B cell (primary cell): ENCODE data around the gene AGRP. TPM values are rescaled to one million over a fixed set of nuclear protein-coding genes. Genes with fewer than 3 reads are reported as not detected.

Experiments
- ATAC-seq: fragments of 200-7000 bp; cut with Tn5 transposase; one replicate; pipeline ENCODE4 v1.10.0; 2021; ENCODE audit warnings: low read depth, mild to moderate bottlenecking, moderate number of reproducible peaks, moderate library complexity
- CTCF ChIA-PET: fragments of 350-600 bp; sonication (Branson Sonifier 250); formaldehyde crosslinking; loops from one replicate; lab custom pipeline; 2021; ENCODE audit warnings: antibody characterized with exemption, inconsistent platforms; lab: Charles Lee
- POLR2A ChIA-PET: fragments of 350-600 bp; sonication (Branson Sonifier 250); formaldehyde crosslinking; loops from one replicate; lab custom pipeline; 2021; ENCODE audit warnings: antibody characterized with exemption; lab: Charles Lee
- DNase-seq: peaks from one replicate; pipeline ENCODE4 v3.0.0; 2013
- H2AFZ ChIP-seq: 2 replicates; pipeline ENCODE4 v1.6.1; 2012; ENCODE audit warnings: mild to moderate bottlenecking, low read depth, low read length; ENCODE audit not compliant: insufficient read depth, poor library complexity, severe bottlenecking
- H3K27ac ChIP-seq, 2 donors: 1 replicate in 1 of 2; 2 replicates in 1 of 2; pipeline ENCODE4 v1.5.1; 2012 to 2013; ENCODE audit warnings: low read length in 2 of 2, mild to moderate bottlenecking in 2 of 2, moderate library complexity in 1 of 2
- H3K27me3 ChIP-seq, 4 experiments: fragments of 200-600 bp in 1 of 4; sonication (generic) in 1 of 4; replicated peaks in 1 of 4; 1 replicate in 2 of 4; 2 replicates in 2 of 4; pipeline versions ENCODE4 v1.6.1 to v1.7.0; 2013 to 2016; ENCODE audit warnings: low read length in 3 of 4, mild to moderate bottlenecking in 2 of 4, mixed read lengths in 1 of 4, moderate library complexity in 1 of 4; ENCODE audit not compliant: insufficient read depth in 4 of 4, control insufficient read depth in 3 of 4; ENCODE audit errors: control extremely low read depth in 1 of 4
- H3K36me3 ChIP-seq, 2 experiments: replicated peaks in 1 of 2; 1 replicate in 1 of 2; 2 replicates in 1 of 2; pipeline versions ENCODE4 v1.6.1 to v1.7.1; 2013; ENCODE audit warnings: low read length in 1 of 2; ENCODE audit not compliant: insufficient read depth in 2 of 2, control insufficient read depth in 1 of 2; ENCODE audit errors: control extremely low read depth in 1 of 2, extremely low read depth in 1 of 2
- H3K4me1 ChIP-seq, 2 donors: fragments of 200-600 bp in 1 of 2; sonication (generic) in 1 of 2; 1 replicate in 1 of 2; 2 replicates in 1 of 2; pipeline versions ENCODE4 v1.5.1 to v1.6.1; 2013 to 2017; ENCODE audit warnings: low read length in 2 of 2; ENCODE audit not compliant: control insufficient read depth in 2 of 2, insufficient read depth in 2 of 2
- H3K4me2 ChIP-seq: replicated peaks from 2 replicates; pipeline ENCODE3; 2012; ENCODE audit warnings: mild to moderate bottlenecking, low read depth, low read length; ENCODE audit not compliant: poor library complexity, severe bottlenecking
- H3K4me3 ChIP-seq, 5 experiments: fragments of 200-600 bp in 1 of 5; sonication (generic) in 1 of 5; 1 replicate in 3 of 5; 2 replicates in 2 of 5; pipeline versions ENCODE4 v1.5.1 to v1.7.0; 2011 to 2016; ENCODE audit warnings: low read length in 4 of 5, mild to moderate bottlenecking in 4 of 5, low read depth in 2 of 5, control low read depth in 1 of 5, moderate library complexity in 1 of 5; ENCODE audit not compliant: insufficient read depth in 1 of 5; ENCODE audit errors: control extremely low read depth in 1 of 5, extremely low read depth in 1 of 5
- H3K79me2 ChIP-seq: fragments of 200-600 bp; sonication (generic); one replicate; pipeline ENCODE4 v1.6.0; 2016; ENCODE audit warnings: low read length; ENCODE audit not compliant: control insufficient read depth, insufficient read depth
- H3K9ac ChIP-seq: fragments of 200-600 bp; sonication (generic); 2 replicates; pipeline ENCODE4 v1.6.1; 2017; ENCODE audit warnings: mild to moderate bottlenecking, low read length, moderate library complexity
- H3K9me3 ChIP-seq, 3 donors: one replicate each; pipeline versions ENCODE4 v1.6.1 to v1.7.1; 2013; ENCODE audit warnings: low read length in 2 of 3; ENCODE audit not compliant: control insufficient read depth in 2 of 3, insufficient read depth in 1 of 3; ENCODE audit errors: control extremely low read depth in 1 of 3
- H4K20me1 ChIP-seq: 2 replicates; pipeline ENCODE4 v1.6.0; 2012; ENCODE audit warnings: mild to moderate bottlenecking, low read length; ENCODE audit not compliant: insufficient read depth, control insufficient read depth, poor library complexity, severe bottlenecking
- H3K27ac Mint-ChIP-seq: one replicate; pipeline ENCODE4 v1.8.0; 2021; ENCODE audit warnings: mixed read lengths
- H3K27me3 Mint-ChIP-seq: one replicate; pipeline ENCODE4 v1.8.0; 2021; ENCODE audit warnings: mixed read lengths
- H3K4me1 Mint-ChIP-seq: one replicate; pipeline ENCODE4 v1.8.0; 2021; ENCODE audit warnings: mixed read lengths
- H3K4me3 Mint-ChIP-seq: one replicate; pipeline ENCODE4 v1.8.0; 2021; ENCODE audit warnings: mixed read lengths
- H3K9me3 Mint-ChIP-seq: one replicate; pipeline ENCODE4 v1.8.0; 2022; ENCODE audit warnings: mixed read lengths; ENCODE audit not compliant: insufficient read depth
- CTCF ChIP-seq: fragments of 200-600 bp; IDR thresholded peaks from one replicate; pipeline ENCODE4 v1.8.0; 2022; ENCODE audit warnings: antibody characterized with exemption, mild to moderate bottlenecking
- EZH2 ChIP-seq: IDR thresholded peaks from 2 replicates; pipeline ENCODE4 v1.6.1; 2012; ENCODE audit warnings: borderline replicate concordance, low read depth, mild to moderate bottlenecking, moderate library complexity, low read length; ENCODE audit not compliant: insufficient read depth, poor library complexity, severe bottlenecking
- WGBS: methylation state at CpG from one replicate; pipeline ENCODE4 v1.1.5; 2013; ENCODE audit warnings: missing lambda C conversion rate; ENCODE audit not compliant: insufficient coverage; 5-methylcytosine and 5-hydroxymethylcytosine counted together
- intact Hi-C: fragments of 100-400 bp; cut with micrococcal nuclease; formaldehyde crosslinking; loops from one replicate; pipeline ENCODE4 v1.10.0; 2022
- polyA plus RNA-seq: library from polyadenylated mRNA; depleted of rRNA; stranded (reverse); fragments of >200 nt; gene quantifications from 2 replicates; pipeline ENCODE4 v1.2.3, GENCODE V29; 2012
- total RNA-seq, 2 donors: library from RNA; stranded (reverse); fragments of 120-200 nt in 1 of 2; gene quantifications; 1 replicate in 1 of 2; 2 replicates in 1 of 2; pipeline versions ENCODE4 v1.2.3 to v1.2.4, GENCODE V29; 2013 to 2022

AGRP gene
- total and polyA plus RNA-seq, 2 donors (not counting 1 experiment from before 2014, with no cell fraction given) = not detected

- Mint-ChIP-seq H3K27ac (peak within 1 kb of the TSS; percentile 98), H3K27me3 (no peaks in the 10 kb centered on the region), H3K4me3 (peak within 1 kb of the TSS; percentile 95), H3K4me1 (peaks cover 61% of the 10 kb centered on the region), H3K9me3 (no peaks in the 10 kb centered on the region)
- Histone ChIP-seq H3K9ac (peak within 1 kb of the TSS; percentile 89), H3K36me3 (peaks cover 0 to 6% of the 10 kb centered on the region in 2 experiments), H3K4me2 (peak within 1 kb of the TSS; percentile 96), H3K27me3 (no peaks in the 10 kb centered on the region), H3K4me3 (peak within 1 kb of the TSS; percentile 65 to 92 (median 84)), H3K79me2 (peaks cover 71% of the 10 kb centered on the region), H3K4me1 (peaks cover 26 to 56% of the 10 kb centered on the region in 2 donors), H3K27ac (peak within 1 kb of the TSS; percentile 96 to 100), H2AFZ (peak within 1 kb of the TSS; percentile 58), H3K9me3 (no peaks in the 10 kb centered on the region), H4K20me1 (peaks cover 24% of the 10 kb centered on the region)
- ChIA-PET CTCF (interaction anchor here (0.6 to 12.8 kb wide), 9 partner anchors 8 to 117 kb away, joined by 3 to 178 read pairs (median 7); partner anchors contain the start of genes ATP6V0D1, CARMIL2 and CTCF), POLR2A (interaction anchor here (0.5 to 10.2 kb wide), 12 partner anchors 8 to 295 kb away, joined by 3 to 83 read pairs (median 10); partner anchors contain the start of genes ACD, CARMIL2 and CTCF)
- ATAC-seq (peak; percentile 35), DNase-seq (peak; percentile 78)
- intact Hi-C loops = loop anchor here (10.0 kb wide), 1 partner anchor 276 kb away; the partner anchor contains the start of genes RANBP10 and TSNAXIP1
- TF ChIP-seq EZH2 = no peak
- 24% methylated on average over 41 of the region's 45 CpGs for WGBS
These were observed 45.0 kb upstream of the AGRP start, which contains the start of gene RIPOR1 for GRCh38 chr16:67528222-67528869. TSS of gene RIPOR1 (plus strand) at chr16:67528829. CDS start at chr16:67538447, 9,618 bp downstream.

- Histone ChIP-seq H2AFZ (no peak overlapping the region), H4K20me1 (peaks cover 11% of the 10 kb centered on the region), H3K4me1 (peaks cover 10 to 42% of the 10 kb centered on the region in 2 donors), H3K9ac (no peak overlapping the region), H3K27ac (peak overlapping the region in 1 of 2 donors; percentile 27), H3K27me3 (no peaks in the 10 kb centered on the region), H3K9me3 (no peaks in the 10 kb centered on the region), H3K4me2 (no peak overlapping the region), H3K4me3 (no peak overlapping the region), H3K79me2 (peaks cover 64% of the 10 kb centered on the region), H3K36me3 (peaks cover 0 to 4% of the 10 kb centered on the region in 2 experiments)
- Mint-ChIP-seq H3K27me3 (no peaks in the 10 kb centered on the region), H3K4me1 (peaks cover 54% of the 10 kb centered on the region), H3K27ac (peak overlapping the region; percentile 72), H3K4me3 (peak overlapping the region; percentile 50), H3K9me3 (no peaks in the 10 kb centered on the region)
- ATAC-seq (no peak), DNase-seq (peak; percentile 16)
- TF ChIP-seq CTCF (no peak), EZH2 (no peak)
- intact Hi-C loops = loop anchor here (10.0 kb wide), 1 partner anchor 279 kb away; the partner anchor contains the start of genes RANBP10 and TSNAXIP1
- ChIA-PET POLR2A (interaction anchor here (1.0 to 10.2 kb wide), 4 partner anchors 13 to 36 kb away, joined by 3 to 76 read pairs (median 29); partner anchors contain the start of gene CTCF), CTCF (interaction anchor here (0.6 to 18.8 kb wide), 8 partner anchors 9 to 146 kb away, joined by 3 to 817 read pairs (median 5); partner anchors contain the start of genes AGRP, ATP6V0D1 and CTCF)
- 90% methylated on average over 2 of the region's 3 CpGs for WGBS
These were observed 42.9 kb upstream of the AGRP start for GRCh38 chr16:67526149-67526791.
